Measurements from ENCODE around the gene TDRKH. TPM values are rescaled to one million over a fixed set of nuclear protein-coding genes. Genes with fewer than 3 reads are reported as not detected.

The TDRKH gene, protein sequence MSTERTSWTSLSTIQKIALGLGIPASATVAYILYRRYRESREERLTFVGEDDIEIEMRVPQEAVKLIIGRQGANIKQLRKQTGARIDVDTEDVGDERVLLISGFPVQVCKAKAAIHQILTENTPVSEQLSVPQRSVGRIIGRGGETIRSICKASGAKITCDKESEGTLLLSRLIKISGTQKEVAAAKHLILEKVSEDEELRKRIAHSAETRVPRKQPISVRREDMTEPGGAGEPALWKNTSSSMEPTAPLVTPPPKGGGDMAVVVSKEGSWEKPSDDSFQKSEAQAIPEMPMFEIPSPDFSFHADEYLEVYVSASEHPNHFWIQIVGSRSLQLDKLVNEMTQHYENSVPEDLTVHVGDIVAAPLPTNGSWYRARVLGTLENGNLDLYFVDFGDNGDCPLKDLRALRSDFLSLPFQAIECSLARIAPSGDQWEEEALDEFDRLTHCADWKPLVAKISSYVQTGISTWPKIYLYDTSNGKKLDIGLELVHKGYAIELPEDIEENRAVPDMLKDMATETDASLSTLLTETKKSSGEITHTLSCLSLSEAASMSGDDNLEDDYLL
- total RNA-seq, result 3.8 TPM
- long read RNA-seq, transcript TDRKH-207 (13 exons, 2,768 nt), result major isoform, 7 of 21 reads
- long read RNA-seq, partial matches to known transcripts, result 1 of 21 reads
- long read RNA-seq, other reads (novel, unspliced or antisense), result 10 of 21 reads

DNA sequence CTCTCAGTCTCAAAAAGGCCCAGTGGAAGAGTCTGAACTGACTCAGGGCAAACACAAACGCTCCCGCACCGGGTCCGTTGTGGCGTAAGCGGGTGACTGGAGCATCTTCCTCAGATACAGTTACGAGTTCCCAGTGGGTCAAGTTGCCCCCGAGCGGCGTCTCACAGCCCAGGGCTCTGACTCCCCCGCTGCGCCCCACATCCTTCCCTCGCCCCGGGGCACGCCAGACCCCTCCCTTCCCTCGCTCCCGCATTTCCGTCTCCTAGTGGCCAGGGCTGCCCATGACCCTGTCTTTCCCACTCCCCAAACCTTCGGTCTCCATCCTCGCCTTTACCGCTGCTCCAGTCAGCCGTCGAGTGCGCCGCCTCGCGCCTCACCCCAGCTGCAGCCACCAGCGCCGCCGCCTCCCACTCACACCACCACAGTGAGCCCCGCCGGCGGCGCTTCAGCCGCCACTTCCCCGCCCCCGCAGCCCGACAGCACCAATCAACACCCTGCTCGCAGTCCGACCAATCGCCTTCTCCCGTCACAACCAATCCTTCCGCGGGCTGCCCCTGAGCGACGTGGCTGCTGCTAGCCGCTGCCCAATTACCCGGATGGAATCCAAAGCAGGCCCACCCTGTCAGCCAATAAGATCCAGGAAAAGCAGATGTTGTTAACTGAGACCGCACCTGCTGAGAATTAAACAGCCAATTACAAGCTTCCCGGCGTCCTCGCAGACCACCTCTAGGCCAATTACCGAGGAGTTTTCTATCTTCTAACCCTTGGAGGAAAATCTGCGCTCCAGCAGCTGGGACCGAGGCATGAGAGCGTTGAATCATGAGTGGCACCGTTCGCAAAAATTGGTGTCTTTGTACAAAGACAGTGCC, at the start of gene TDRKH:
TSS of gene TDRKH (minus strand) at position 430 of the 869 bp plus-strand sequence. CDS start 7,478 bp downstream, outside the sequence.
- H3K27me3 ChIP-seq (ENCODE audit: low read depth), result no peaks in the 10 kb centered on the region
- intact Hi-C loops (cut with micrococcal nuclease), result no loop called here

DNA sequence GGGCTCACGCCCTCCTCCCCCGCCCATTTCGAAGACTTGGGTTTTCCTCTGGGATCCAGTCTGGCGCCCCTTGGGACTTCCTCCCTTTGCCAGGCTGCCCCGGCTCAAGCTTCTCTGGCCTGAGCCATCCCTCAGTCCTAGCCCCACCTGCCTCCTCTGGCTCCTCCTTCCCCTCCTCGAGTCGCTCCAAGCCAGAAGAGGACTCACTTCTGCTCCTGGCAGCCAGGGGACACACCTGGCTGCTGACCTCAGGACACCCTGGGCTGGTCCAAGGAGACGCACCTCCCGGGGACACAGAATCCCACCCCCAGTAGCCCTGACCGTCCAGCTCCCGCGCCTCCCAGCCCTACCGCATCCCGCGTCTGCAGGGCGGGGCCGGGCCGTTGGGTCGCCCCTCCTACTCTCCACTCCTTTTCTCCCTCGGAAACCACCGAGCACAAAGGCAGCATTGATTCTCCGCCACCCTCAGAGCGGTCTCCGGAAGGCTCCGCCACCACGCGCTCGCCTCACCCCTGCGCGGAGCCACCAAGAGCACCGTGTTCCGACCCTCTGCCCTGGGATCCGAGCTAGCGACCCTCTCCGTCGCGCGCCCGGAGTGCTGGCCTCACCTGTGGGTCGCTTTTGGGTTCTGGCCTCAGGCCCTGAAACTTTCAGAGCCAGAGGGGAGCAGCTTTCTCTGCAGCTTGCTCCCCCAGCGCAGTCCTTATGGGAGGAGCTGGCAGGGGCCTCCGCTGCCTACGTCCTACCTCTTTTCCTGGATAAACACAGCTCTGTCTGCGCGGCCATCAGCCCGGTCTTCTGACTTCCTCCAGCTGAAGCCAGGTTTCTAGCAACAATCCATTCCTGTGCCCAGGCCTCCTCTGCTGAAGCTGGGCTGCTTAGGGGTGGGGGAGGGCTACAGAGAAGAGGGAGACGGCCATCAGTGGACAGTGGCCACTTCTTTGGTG, 49.4 kb upstream of the TDRKH start, which contains the start of gene C2CD4D:
TSS of gene C2CD4D (minus strand) at position 364 of the 947 bp plus-strand sequence. CDS start 831 bp downstream, outside the sequence.
- peak; percentile 48 for DNase-seq
- no peaks in the 10 kb centered on the region for H3K36me3 ChIP-seq
- H3K27ac ChIP-seq (replicated peaks), result no peak within 1 kb of the TSS
- intact Hi-C loops (cut with micrococcal nuclease), result no loop called here
- H3K4me1 ChIP-seq, result peaks cover 28% of the 10 kb centered on the region
- peaks cover 72% of the 10 kb centered on the region for H3K27me3 ChIP-seq (ENCODE audit: low read depth)
- H3K9me3 ChIP-seq (replicated peaks), result no peaks in the 10 kb centered on the region
- TF ChIP-seq, protein P1, sequence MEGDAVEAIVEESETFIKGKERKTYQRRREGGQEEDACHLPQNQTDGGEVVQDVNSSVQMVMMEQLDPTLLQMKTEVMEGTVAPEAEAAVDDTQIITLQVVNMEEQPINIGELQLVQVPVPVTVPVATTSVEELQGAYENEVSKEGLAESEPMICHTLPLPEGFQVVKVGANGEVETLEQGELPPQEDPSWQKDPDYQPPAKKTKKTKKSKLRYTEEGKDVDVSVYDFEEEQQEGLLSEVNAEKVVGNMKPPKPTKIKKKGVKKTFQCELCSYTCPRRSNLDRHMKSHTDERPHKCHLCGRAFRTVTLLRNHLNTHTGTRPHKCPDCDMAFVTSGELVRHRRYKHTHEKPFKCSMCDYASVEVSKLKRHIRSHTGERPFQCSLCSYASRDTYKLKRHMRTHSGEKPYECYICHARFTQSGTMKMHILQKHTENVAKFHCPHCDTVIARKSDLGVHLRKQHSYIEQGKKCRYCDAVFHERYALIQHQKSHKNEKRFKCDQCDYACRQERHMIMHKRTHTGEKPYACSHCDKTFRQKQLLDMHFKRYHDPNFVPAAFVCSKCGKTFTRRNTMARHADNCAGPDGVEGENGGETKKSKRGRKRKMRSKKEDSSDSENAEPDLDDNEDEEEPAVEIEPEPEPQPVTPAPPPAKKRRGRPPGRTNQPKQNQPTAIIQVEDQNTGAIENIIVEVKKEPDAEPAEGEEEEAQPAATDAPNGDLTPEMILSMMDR (IDR thresholded peaks at IDR 0.05; ENCODE audit: borderline replicate concordance), result no peak
- peak within 1 kb of the TSS; percentile 68 for H3K4me3 ChIP-seq

More for the DNA sequence above, at the start of gene TDRKH:
- TF ChIP-seq, protein P1 (IDR thresholded peaks at IDR 0.05; ENCODE audit: borderline replicate concordance), result peak; percentile 42
- peak; percentile 98 for DNase-seq
- Histone ChIP-seq H3K27ac (replicated peaks) (peak within 1 kb of the TSS; percentile 68), H3K9me3 (replicated peaks) (no peaks in the 10 kb centered on the region), H3K36me3 (no peaks in the 10 kb centered on the region), H3K4me3 (peak within 1 kb of the TSS; percentile 75), H3K4me1 (peaks cover 22% of the 10 kb centered on the region)

DNA sequence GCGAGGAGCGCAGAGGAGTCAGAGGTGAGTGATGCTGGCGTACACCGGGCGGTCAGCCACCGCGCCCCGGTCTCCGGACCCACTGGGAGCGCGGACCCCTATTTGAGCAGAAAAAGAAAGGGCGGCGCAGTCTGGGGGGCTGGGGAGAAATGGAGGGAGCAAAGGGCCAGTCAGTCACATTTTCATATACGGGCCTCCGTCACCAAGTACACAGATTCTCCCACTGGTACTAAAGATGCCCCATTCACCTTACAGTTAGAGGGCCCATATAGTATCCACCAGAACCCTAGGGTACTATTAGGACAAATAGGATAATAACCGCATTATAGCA, 48.7 kb upstream of the TDRKH start:
- intact Hi-C loops (cut with micrococcal nuclease), result no loop called here
- H3K27me3 ChIP-seq (ENCODE audit: low read depth), result peaks cover 65% of the 10 kb centered on the region

DNA sequence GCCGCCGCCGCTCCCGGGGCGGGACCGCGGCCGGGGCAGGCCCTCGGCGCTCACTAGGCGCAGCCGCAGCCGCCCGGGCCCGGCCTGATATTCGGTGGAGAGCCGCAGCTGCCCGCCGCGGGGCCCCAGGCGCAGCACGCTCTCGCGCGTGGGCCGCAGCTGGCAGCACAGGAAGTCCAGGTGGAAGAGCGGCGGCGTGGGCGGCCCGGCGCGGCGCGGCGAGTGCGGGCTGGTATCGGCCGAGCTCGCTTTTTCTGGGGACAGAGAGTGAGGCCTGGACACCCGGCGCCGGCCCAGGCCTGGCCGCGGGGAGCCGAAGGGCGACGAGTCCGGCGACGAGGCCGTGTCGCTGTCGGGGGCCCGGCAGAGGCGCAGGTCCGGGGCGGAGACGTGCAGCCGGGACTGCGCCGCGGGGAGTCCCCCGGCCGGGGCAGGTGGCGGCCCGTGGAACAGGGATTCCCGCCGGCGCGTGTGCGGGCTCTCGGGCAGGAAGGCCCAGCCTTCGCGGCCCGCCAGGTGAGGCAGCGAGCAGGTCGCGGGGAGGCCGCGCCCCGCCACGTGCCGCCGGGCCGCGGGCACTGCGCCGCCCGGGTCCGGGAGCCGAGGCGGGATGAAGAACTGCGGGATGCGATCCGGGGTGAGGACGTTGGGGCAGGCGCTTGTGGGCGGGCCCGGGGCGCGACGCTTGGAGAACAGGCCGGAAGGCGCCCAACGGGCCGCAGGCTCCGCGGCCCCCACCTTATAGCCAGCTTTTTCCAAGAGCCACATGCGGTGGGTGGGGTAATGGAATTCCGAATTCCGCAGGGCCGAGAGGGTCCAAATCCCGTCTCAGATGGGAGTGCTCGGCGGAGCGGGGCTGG, 48.2 kb upstream of the TDRKH start:
- Histone ChIP-seq H3K36me3 (no peaks in the 10 kb centered on the region), H3K4me3 (peak overlapping the region; percentile 68), H3K4me1 (peaks cover 28% of the 10 kb centered on the region), H3K27me3 (ENCODE audit: low read depth) (peaks cover 62% of the 10 kb centered on the region), H3K27ac (replicated peaks) (no peak overlapping the region), H3K9me3 (replicated peaks) (no peaks in the 10 kb centered on the region)
- TF ChIP-seq, protein P1 (IDR thresholded peaks at IDR 0.05; ENCODE audit: borderline replicate concordance), result no peak
- DNase-seq, result no peak
- intact Hi-C loops (cut with micrococcal nuclease), result no loop called here

More for the DNA sequence above, 48.7 kb upstream of the TDRKH start:
- Histone ChIP-seq H3K27ac (replicated peaks) (no peak overlapping the region), H3K4me3 (peak overlapping the region; percentile 68), H3K9me3 (replicated peaks) (no peaks in the 10 kb centered on the region), H3K4me1 (peaks cover 28% of the 10 kb centered on the region), H3K36me3 (no peaks in the 10 kb centered on the region)
- no peak for DNase-seq
- TF ChIP-seq, protein P1 (IDR thresholded peaks at IDR 0.05; ENCODE audit: borderline replicate concordance), result no peak

Data from left ventricle myocardium inferior (tissue), 1 donor.